Measurements from ENCODE around the gene ZNF804A.

The ZNF804A gene

DNA sequence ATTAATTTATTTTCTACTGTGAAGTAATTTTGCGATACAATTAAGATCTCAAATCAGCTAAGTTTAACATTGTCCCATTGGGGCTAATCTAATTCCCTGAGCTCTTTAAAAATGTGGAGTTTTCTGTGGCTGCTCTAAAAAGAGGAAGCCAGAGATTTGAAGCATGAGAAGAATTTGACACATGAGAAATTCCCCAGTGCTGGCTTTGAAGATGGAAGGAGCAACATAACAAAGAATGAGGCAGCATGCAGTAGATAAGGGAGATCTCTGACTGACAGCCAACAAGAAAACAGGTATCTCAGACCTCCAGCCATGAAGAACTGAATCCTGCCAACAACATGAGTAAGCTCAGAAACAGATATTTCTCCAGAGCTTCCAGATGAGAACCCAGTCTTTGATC, 308.4 kb downstream of the ZNF804A start:
- DNase-seq (ENCODE audit: extremely low read depth, low read depth) = no peak

DNA sequence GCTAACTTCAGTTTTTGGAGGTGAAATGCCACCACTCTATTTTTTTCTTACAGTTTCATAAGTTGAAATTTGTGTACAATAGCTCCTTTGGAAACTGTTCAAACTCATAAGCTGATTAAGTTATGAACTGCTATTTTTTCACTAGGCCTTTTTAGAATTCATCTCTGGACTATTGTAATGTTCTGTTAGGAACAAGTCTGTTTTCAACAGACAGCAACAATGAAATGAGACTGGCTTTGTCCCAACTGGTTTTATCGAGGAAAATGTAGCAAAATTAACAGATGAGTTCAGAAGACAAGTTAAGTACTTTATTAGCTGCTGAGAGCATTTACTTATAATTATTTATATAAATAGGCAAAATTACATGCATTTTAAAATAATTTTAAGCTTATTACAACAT, 310.6 kb downstream of the ZNF804A start:
- no peak for DNase-seq (ENCODE audit: extremely low read depth, low read depth)
- TF ChIP-seq, protein P1, sequence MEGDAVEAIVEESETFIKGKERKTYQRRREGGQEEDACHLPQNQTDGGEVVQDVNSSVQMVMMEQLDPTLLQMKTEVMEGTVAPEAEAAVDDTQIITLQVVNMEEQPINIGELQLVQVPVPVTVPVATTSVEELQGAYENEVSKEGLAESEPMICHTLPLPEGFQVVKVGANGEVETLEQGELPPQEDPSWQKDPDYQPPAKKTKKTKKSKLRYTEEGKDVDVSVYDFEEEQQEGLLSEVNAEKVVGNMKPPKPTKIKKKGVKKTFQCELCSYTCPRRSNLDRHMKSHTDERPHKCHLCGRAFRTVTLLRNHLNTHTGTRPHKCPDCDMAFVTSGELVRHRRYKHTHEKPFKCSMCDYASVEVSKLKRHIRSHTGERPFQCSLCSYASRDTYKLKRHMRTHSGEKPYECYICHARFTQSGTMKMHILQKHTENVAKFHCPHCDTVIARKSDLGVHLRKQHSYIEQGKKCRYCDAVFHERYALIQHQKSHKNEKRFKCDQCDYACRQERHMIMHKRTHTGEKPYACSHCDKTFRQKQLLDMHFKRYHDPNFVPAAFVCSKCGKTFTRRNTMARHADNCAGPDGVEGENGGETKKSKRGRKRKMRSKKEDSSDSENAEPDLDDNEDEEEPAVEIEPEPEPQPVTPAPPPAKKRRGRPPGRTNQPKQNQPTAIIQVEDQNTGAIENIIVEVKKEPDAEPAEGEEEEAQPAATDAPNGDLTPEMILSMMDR (IDR thresholded peaks at IDR 0.05; ENCODE audit: low read depth, low read length) = no peak

More for the DNA sequence above, 308.4 kb downstream of the ZNF804A start:
- TF ChIP-seq, protein P1 (IDR thresholded peaks at IDR 0.05; ENCODE audit: low read depth, low read length) = no peak

DNA sequence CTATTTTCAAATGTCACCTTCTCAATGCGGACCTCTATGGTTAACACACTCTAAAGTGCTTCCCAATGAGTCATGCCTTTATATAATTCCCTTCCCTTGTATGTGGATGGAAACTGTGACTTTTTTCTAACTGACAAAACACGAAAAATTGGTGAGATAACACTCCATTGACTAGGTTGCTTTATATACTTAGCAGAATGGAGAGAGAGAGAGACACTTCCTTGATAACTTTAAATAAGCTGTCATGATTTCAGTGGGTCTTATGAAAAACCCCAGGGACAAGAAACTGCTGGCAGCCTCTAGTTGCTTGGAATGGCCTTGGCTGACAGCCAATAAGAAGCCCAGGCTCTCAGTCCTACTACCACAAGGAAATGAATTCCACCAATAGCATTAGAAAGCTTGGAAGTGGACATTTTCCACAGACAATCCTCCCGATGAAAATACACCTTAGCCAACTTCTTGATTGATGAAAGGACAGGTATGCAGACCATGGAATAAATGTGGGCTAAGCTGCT, 322.2 kb downstream of the ZNF804A start:
- TF ChIP-seq, protein P1 (IDR thresholded peaks at IDR 0.05; ENCODE audit: low read depth, low read length) = no peak
- no peak for DNase-seq (ENCODE audit: extremely low read depth, low read depth)

DNA sequence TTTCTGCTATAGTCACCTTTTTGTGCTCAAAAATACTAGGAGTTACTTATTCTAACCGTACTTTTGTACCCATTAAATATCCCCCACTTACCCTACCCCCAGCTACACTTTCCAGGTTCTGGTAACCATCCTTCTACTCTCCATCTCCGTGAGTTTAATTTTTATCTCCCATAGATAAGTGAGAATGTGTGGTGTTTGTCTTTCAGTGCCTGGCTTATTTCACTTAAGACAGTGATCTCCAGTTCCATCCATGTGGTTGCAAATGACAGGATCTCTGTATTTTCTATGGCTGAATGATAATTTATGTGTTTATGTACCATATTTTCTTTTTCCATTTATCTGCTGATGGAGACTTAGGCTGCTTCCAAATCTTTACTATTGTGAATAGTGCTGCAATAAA, 323.3 kb downstream of the ZNF804A start:
- no peak for DNase-seq (ENCODE audit: extremely low read depth, low read depth)
- TF ChIP-seq, protein P1 (IDR thresholded peaks at IDR 0.05; ENCODE audit: low read depth, low read length) = no peak

DNA sequence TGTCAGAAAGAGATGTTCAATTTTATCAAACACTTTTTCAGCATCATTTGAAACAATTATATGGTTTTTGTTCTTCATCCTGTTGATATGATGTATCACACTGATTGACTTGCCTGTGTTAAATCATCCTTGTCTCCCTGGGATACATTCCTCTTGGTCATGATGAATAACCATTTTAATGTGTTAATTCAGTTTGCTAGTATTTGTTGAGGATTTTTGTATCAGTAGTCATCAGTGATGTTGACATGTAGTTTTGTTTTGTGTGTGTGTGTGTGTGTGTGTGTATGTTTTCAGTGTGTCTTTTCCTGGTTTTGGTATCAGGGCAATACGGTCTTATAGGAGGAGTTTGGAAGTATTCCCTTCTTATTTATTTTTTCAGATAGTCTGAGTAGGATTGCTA, 325.4 kb downstream of the ZNF804A start:
- DNase-seq (ENCODE audit: extremely low read depth, low read depth) = no peak
- TF ChIP-seq, protein P1 (IDR thresholded peaks at IDR 0.05; ENCODE audit: low read depth, low read length) = no peak

DNA sequence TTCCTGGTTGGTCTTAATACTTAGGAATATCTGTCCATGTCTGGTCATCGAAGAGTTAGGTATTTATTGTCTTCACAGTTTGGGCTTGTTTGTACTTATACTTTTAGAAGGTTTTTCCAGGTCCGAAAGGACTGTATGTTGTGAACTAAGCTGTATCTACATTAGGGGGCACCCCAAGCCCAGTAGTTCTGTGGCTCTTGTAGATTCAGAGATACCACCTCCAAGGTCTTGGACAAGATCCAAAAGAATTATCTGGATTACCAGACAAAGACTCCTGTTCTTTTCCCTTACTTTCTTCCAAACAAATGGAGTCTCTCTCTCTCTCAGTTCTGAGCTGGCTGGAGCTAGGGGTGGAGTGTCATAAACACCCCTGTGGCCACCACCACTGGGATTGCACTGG, 328.7 kb downstream of the ZNF804A start:
- no peak for DNase-seq (ENCODE audit: extremely low read depth, low read depth)
- TF ChIP-seq, protein P1 (IDR thresholded peaks at IDR 0.05; ENCODE audit: low read depth, low read length) = no peak

DNA sequence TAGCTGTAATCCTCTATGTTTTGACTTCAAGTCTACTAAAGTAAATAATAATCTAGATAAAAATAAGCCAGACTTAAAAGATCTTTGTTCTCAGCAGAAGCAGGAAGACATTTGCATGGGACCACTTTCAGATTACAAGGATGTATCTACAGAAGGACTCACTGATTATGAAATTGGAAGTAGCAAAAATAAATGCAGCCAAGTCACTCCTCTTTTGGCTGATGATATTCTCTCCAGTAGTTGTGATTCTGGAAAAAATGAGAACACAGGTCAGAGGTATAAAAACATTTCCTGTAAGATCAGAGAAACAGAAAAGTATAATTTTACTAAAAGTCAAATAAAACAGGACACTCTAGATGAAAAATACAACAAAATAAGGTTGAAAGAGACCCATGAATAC, 338.4 kb downstream of the ZNF804A start:
- TF ChIP-seq, protein P1 (IDR thresholded peaks at IDR 0.05; ENCODE audit: low read depth, low read length) = no peak
- no peak for DNase-seq (ENCODE audit: extremely low read depth, low read depth)
